SH-SY5Y (cell line): Measurements from ENCODE around the gene CAV2.

Experiments
- GATA2 ChIP-seq: IDR thresholded peaks from 2 replicates; pipeline ENCODE4 v1.6.1; 2011; ENCODE audit warnings: mild to moderate bottlenecking, low read depth, low read length
- GATA3 ChIP-seq: IDR thresholded peaks from 2 replicates; pipeline ENCODE4 v1.6.1; 2011; ENCODE audit warnings: low read depth, mild to moderate bottlenecking, low read length, moderate library complexity

The CAV2 gene

GRCh38 chr7:116490351-116490750, 9.2 kb upstream of the CAV2 start:
- no peak for TF ChIP-seq GATA2

- TF ChIP-seq GATA2 (no peak), GATA3 (no peak)
Observed at GRCh38 chr7:116491887-116492653, 7.5 kb upstream of the CAV2 start.

GRCh38 chr7:116492654-116493109, 6.9 kb upstream of the CAV2 start:
- TF ChIP-seq GATA2: no peak
- TF ChIP-seq GATA3: no peak

GRCh38 chr7:116493449-116493848, 6.1 kb upstream of the CAV2 start:
- no peak for TF ChIP-seq GATA2
- TF ChIP-seq GATA3: no peak

GRCh38 chr7:116494472-116494871, 5.1 kb upstream of the CAV2 start:
- TF ChIP-seq GATA2: no peak
- no peak for TF ChIP-seq GATA3

GRCh38 chr7:116495736-116496135, 3.8 kb upstream of the CAV2 start:
- TF ChIP-seq GATA2 (no peak), GATA3 (no peak)

GRCh38 chr7:116496653-116497052, 2.9 kb upstream of the CAV2 start:
- TF ChIP-seq GATA3 (no peak), GATA2 (no peak)

GRCh38 chr7:116497708-116498107, 1.8 kb upstream of the CAV2 start:
- TF ChIP-seq GATA2 (no peak), GATA3 (no peak)

- TF ChIP-seq GATA2 (no peak), GATA3 (no peak)
Observed at GRCh38 chr7:116500078-116500853, 728 bp downstream of the CAV2 start.

GRCh38 chr7:116501425-116502167, 2.1 kb downstream of the CAV2 start:
- TF ChIP-seq GATA2 (no peak), GATA3 (no peak)

- no peak for TF ChIP-seq GATA3
- TF ChIP-seq GATA2: no peak
Observed at GRCh38 chr7:116502201-116503096, 2.9 kb downstream of the CAV2 start.

GRCh38 chr7:116503835-116504234, 4.3 kb downstream of the CAV2 start:
- TF ChIP-seq GATA3 (no peak), GATA2 (no peak)

- TF ChIP-seq GATA2 (no peak), GATA3 (no peak)
Observed at GRCh38 chr7:116505278-116505677, 5.7 kb downstream of the CAV2 start.
